ENCODE measurements around the gene TMEM95.

GRCh38 chr17:7328840-7329373 lies 26.0 kb upstream of the TMEM95 start, which contains the start of gene NEURL4:
- no peak for TF ChIP-seq TCF7L2 (IDR thresholded peaks at IDR 0.05; ENCODE audit: borderline replicate concordance, low read depth, low read length)
- TF ChIP-seq, protein P1, sequence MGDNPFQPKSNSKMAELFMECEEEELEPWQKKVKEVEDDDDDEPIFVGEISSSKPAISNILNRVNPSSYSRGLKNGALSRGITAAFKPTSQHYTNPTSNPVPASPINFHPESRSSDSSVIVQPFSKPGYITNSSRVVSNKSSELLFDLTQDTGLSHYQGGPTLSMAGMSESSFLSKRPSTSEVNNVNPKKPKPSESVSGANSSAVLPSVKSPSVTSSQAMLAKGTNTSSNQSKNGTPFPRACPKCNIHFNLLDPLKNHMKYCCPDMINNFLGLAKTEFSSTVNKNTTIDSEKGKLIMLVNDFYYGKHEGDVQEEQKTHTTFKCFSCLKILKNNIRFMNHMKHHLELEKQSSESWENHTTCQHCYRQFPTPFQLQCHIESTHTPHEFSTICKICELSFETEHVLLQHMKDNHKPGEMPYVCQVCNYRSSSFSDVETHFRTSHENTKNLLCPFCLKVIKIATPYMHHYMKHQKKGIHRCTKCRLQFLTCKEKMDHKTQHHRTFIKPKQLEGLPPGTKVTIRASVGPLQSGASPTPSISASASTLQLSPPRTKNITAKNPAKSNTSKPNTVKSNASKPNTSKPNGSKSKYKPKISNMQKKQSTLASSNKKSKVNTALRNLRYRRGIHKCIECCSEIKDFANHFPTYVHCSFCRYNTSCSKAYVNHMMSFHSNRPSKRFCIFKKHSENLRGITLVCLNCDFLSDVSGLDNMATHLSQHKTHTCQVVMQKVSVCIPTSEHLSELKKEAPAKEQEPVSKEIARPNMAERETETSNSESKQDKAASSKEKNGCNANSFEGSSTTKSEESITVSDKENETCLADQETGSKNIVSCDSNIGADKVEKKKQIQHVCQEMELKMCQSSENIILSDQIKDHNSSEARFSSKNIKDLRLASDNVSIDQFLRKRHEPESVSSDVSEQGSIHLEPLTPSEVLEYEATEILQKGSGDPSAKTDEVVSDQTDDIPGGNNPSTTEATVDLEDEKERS (tag by site-specific recombination; IDR thresholded peaks at IDR 0.05) = no peak
- TF ChIP-seq, protein P2, sequence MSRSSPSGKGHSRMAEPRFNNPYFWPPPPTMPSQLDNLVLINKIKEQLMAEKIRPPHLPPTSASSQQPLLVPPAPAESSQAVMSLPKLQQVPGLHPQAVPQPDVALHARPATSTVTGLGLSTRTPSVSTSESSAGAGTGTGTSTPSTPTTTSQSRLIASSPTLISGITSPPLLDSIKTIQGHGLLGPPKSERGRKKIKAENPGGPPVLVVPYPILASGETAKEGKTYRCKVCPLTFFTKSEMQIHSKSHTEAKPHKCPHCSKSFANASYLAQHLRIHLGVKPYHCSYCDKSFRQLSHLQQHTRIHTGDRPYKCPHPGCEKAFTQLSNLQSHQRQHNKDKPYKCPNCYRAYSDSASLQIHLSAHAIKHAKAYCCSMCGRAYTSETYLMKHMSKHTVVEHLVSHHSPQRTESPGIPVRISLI (tag by site-specific recombination; IDR thresholded peaks at IDR 0.05) = no peak
